CD4-positive, alpha-beta T cell treated with Interleukin-6 for 4 hours (primary cell): ENCODE data around the gene EPC2.
"Not testable (repeated sequence)": the region's sequence is repeated elsewhere in the genome, so short reads cannot be mapped to it uniquely, and the experiment has no call there.

Experiments used
- DNase-seq: peaks from one replicate; pipeline ENCODE4 v3.0.0-alpha.2; 2020; ENCODE audit warnings: mixed read lengths

The EPC2 gene

GRCh38 chr2:148642891-148643416 lies 1.6 kb upstream of the EPC2 start:
- DNase-seq: no peak

- DNase-seq: no peak
Measured at GRCh38 chr2:148643421-148643820, 1.1 kb upstream of the EPC2 start.

DNA sequence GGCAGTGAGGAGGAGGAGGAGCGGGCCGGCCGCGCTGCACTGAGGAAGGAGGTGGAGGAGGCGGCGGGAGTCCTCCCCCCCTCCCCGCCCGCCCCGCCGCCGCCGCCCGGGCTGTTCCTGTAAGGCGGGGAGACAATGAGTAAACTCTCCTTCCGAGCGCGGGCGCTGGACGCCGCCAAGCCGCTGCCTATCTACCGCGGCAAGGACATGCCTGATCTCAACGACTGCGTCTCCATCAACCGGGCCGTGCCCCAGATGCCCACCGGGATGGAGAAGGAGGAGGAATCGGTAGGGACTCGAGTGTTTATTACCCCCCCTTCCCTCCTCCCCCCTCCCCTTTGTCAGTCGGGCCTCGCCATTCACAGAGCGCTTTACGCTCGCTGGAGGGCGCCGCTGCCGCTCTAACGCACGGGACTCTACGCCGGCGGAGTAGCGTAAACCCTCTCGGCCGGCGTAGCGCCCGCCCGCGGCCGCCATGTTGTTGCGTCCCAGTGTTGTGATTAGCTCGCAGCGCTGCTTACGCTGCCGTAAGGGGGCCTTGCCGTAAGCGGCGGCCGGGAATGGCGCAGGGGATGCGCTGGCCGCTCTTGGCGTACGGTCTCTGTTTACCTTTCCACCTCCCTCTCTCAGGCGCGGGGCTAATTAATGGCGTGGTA lies 460 bp downstream of the EPC2 start:
- peak; percentile 94 for DNase-seq

- DNase-seq: peak; percentile 71
Measured at GRCh38 chr2:148645539-148646230, 1.1 kb downstream of the EPC2 start.

DNA sequence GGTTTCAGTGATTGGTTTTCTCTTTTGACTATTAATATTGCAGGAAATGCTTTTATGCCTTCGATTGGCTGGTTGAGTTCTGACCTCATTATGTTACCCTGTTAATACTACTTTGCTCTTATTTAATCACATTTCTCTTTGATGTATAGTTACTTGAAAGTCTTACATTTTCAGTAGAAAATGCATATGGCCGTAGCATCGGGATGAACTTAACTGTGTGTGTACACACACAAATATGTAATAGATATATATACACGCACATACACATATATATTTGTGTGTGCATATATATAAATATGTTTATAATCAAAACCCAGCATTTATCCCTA lies 1.6 kb downstream of the EPC2 start:
- DNase-seq: no peak

DNA sequence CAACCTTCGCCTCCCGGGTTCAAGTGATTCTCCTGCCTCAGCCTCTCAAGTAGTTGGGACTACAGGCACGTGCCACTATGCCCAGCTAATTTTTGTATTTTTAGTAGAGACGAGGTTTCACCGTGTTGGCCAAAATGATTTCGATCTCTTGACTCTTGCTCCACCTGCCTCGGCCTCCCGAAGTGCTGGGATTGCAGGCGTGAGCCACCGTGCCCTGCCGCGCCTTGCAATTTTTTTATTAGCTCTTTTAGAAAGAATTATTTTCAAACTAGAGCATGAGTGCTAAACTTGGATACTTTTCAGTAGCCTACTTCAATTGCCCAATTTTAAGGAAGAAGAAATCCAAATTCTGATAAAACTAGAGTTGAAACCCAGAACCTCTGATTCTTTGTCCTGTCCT lies 3.2 kb downstream of the EPC2 start:
- not testable (repeated sequence) for DNase-seq

GRCh38 chr2:148649936-148650335 lies 5.4 kb downstream of the EPC2 start:
- DNase-seq: no peak

- no peak for DNase-seq
Measured at GRCh38 chr2:148650881-148651280, 6.3 kb downstream of the EPC2 start.

- no peak for DNase-seq
Measured at GRCh38 chr2:148651972-148652371, 7.4 kb downstream of the EPC2 start.

DNA sequence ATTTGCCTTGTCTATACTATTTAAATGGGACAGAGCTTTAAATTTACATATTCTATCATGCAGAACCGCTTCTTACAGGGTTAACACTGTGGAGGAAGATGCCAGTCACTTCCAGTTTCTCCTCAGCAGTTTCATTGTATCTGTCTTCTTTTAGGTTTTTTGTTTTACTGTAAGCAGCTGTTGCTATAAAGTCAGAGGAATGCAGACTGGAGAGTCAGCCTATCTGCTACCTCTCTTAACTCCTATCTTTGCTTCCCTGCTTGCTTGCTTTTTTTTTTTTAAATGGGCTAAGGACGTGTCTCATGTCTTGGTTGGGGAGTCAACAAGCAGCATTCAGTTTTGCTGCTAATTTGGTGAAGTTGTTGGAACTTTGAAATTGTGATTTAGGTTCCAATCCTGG lies 8.9 kb downstream of the EPC2 start:
- DNase-seq: no peak

DNA sequence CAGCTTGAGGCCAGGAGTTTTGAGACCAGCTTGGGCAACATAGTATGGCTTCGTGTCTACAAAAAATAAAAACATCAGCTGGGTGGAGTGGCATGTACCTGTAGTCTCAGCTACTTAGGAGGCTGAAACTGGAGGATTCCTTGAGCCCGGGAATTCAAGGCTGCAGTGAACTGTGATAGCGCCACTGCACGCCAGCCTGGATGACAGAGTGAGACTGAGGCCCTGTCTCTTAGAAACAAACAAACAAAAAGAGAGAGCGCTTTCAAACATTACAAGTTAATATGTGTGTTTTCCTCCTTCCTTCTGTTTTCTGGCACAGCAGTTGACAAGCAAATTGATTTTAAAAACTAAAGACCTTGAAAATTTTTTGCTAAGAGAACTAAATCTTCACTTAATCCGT lies 9.9 kb downstream of the EPC2 start:
- DNase-seq: no peak

GRCh38 chr2:148656516-148656915 lies 12.0 kb downstream of the EPC2 start:
- DNase-seq: no peak

- no peak for DNase-seq
Measured at GRCh38 chr2:148658807-148659722, 14.5 kb downstream of the EPC2 start.

- no peak for DNase-seq
Measured at GRCh38 chr2:148660999-148661398, 16.4 kb downstream of the EPC2 start.

- not testable (repeated sequence) for DNase-seq
Measured at GRCh38 chr2:148662332-148662731, 17.8 kb downstream of the EPC2 start.

GRCh38 chr2:148664229-148664628 lies 19.7 kb downstream of the EPC2 start:
- no peak for DNase-seq

- DNase-seq: no peak
Measured at GRCh38 chr2:148666555-148666954, 22.0 kb downstream of the EPC2 start.

DNA sequence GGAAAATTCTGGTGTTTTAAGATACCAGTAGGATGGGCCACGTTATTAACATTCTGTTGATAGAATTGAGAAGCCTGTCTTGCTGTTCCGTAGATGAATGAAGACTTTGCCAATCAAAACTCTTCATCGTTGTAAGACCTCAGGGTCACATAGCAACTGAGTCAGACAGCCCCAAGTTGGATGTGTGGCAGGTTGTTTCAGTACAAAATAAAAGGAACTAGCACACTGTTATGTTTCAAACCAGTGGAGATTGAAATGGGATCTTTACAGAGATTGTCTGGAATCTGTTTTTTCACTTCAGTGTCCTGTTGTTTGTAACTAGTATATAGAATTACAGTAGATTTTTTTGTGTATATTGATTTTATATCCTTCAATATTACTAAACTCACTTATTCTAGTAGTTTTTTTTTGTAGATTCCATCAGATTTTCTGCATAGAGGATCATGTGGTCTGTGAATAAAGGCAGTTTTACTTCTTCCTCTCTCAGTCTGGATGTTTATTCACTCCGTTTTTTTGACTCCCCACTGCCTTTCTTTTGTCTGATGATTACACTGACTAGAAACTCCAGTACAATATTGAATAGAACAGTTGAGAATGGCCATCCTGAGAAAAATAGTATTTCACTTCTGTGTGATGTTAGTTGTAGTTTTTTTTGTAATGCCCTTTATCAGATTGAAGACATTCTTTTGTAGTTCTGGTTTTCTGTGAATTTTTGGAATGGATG lies 22.7 kb downstream of the EPC2 start:
- DNase-seq: no peak

GRCh38 chr2:148670773-148671172 lies 26.2 kb downstream of the EPC2 start:
- DNase-seq: no peak

DNA sequence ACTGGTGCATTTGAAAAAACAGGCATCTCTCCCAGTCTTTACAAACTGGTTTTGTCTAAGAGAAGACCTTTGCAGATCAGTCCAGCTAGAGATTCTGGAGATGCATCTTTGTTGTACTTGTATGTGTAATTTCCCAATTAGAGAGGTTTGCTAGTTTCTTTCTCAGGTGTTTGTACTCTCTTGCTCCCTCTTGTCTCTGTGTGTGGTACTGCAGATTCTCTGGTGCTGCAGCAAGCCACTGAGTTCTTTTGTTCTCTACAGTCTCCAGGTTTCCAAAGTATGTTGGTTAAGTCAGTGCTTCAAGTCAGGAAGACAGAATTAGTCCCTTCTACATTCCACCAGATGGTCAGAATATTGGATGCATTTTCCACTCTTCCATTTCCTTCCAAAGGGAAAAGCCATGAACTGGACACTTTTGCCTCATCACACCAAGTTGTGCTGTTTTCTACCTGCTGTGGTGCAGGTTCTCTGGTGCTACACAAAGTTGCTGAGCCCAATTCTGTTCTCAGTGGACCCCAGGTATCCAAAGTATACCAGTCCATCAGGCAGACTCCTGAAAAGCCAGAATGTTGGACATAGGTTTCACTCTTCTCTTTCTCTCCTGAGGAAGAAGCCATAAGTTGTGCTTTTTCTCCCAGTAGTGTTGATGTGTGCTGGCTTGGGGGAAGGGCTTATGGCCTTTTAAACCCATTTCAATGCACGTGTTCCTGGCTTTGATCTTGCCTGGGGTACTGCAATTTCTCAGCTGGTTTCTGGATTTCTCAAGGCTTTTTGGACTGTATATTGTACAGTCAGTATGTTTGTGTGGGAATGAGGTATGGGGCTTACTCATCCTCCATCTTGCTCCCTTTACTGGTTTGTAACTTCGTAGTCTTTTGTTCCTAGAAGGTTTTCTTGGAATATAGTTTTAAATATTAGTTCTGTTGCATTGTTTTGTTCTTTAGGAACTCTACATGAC lies 29.8 kb downstream of the EPC2 start:
- DNase-seq: peak; percentile 41

- DNase-seq: no peak
Measured at GRCh38 chr2:148675708-148676107, 31.2 kb downstream of the EPC2 start.
